T-cell (primary cell): ENCODE results near the gene C1orf105. TPM values are rescaled to one million over a fixed set of nuclear protein-coding genes. Genes with fewer than 3 reads are reported as not detected.
A peak's percentile ranks its signal among the peaks of the same experiment; 100 is the strongest.

Experiments used
- ATAC-seq, 4 experiments: fragments of 200-7000 bp in 3 of 4; fragments of 150-1000 bp in 1 of 4; cut with Tn5 transposase; replicated peaks in 1 of 4; 1 replicate in 3 of 4; 2 replicates in 1 of 4; pipeline ENCODE4 v1.10.0; 2021; ENCODE audit warnings: moderate library complexity in 3 of 4, mild to moderate bottlenecking in 2 of 4, moderate number of reproducible peaks in 1 of 4
- CTCF ChIA-PET, 2 donors: fragments of 300-600 bp; sonication (Branson Sonifier 250); formaldehyde crosslinking; loops; one replicate each; lab custom pipeline; 2022; ENCODE audit warnings: antibody characterized with exemption in 2 of 2; lab: Charles Lee
- POLR2A ChIA-PET, 2 donors: fragments of 300-600 bp; sonication (Branson Sonifier 250); formaldehyde crosslinking; loops; one replicate each; lab custom pipeline; 2022; ENCODE audit warnings: antibody characterized with exemption in 2 of 2; lab: Charles Lee
- DNase-seq, 35 experiments: peaks; one replicate each; pipeline versions ENCODE4 v3.0.0 to v3.0.0-alpha.2; 2013 to 2023
- H3K27ac ChIP-seq: one replicate; pipeline ENCODE4 v1.5.1; 2013; ENCODE audit warnings: low read length
- H3K27me3 ChIP-seq, 2 experiments: replicated peaks in 1 of 2; 1 replicate in 1 of 2; 2 replicates in 1 of 2; pipeline versions ENCODE4 v1.6.1 to v1.7.0; 2013; ENCODE audit warnings: low read length in 1 of 2, mixed read lengths in 1 of 2; ENCODE audit not compliant: control insufficient read depth in 2 of 2, insufficient read depth in 2 of 2; ENCODE audit errors: extremely low read depth in 1 of 2
- H3K36me3 ChIP-seq, 2 donors: 1 replicate in 1 of 2; 2 replicates in 1 of 2; pipeline versions ENCODE4 v1.6.1 to v1.7.0; 2013; ENCODE audit warnings: low read length in 1 of 2; ENCODE audit not compliant: control insufficient read depth in 2 of 2, insufficient read depth in 1 of 2; ENCODE audit errors: extremely low read depth in 1 of 2
- H3K4me1 ChIP-seq, 2 experiments: 1 replicate in 1 of 2; 2 replicates in 1 of 2; pipeline versions ENCODE4 v1.6.1 to v1.7.0; 2013; ENCODE audit warnings: low read length in 2 of 2, mixed read lengths in 1 of 2; ENCODE audit not compliant: insufficient read depth in 2 of 2, control insufficient read depth in 1 of 2; ENCODE audit errors: extremely low read depth in 1 of 2
- H3K4me3 ChIP-seq, 2 donors: 1 replicate in 1 of 2; 2 replicates in 1 of 2; pipeline versions ENCODE4 v1.5.1 to v1.7.0; 2013; ENCODE audit warnings: mild to moderate bottlenecking in 2 of 2, low read length in 1 of 2, moderate library complexity in 1 of 2; ENCODE audit not compliant: control insufficient read depth in 1 of 2; ENCODE audit errors: extremely low read depth in 1 of 2
- H3K9me3 ChIP-seq: 2 replicates; pipeline ENCODE4 v1.7.0; 2013
- H3K27ac Mint-ChIP-seq, 2 donors: one replicate each; pipeline ENCODE4 v1.8.0; 2020 to 2021; ENCODE audit warnings: mild to moderate bottlenecking in 2 of 2, mixed read lengths in 2 of 2
- H3K27me3 Mint-ChIP-seq, 2 donors: one replicate each; pipeline ENCODE4 v1.8.0; 2021 to 2022; ENCODE audit warnings: mixed read lengths in 2 of 2
- H3K36me3 Mint-ChIP-seq: one replicate; pipeline ENCODE4 v1.8.0; 2021; ENCODE audit warnings: mixed read lengths
- H3K4me1 Mint-ChIP-seq, 3 donors: one replicate each; pipeline ENCODE4 v1.8.0; 2020 to 2022; ENCODE audit warnings: mixed read lengths in 3 of 3, mild to moderate bottlenecking in 1 of 3
- H3K4me3 Mint-ChIP-seq, 3 donors: one replicate each; pipeline ENCODE4 v1.8.0; 2020 to 2022; ENCODE audit warnings: mild to moderate bottlenecking in 3 of 3, mixed read lengths in 3 of 3, moderate library complexity in 3 of 3
- H3K9me3 Mint-ChIP-seq, 3 donors: one replicate each; pipeline ENCODE4 v1.8.0; 2020 to 2022; ENCODE audit warnings: mixed read lengths in 3 of 3
- WGBS: methylation state at CpG from one replicate; pipeline ENCODE4 v1.1.5; 2013; ENCODE audit warnings: missing lambda C conversion rate; ENCODE audit not compliant: insufficient coverage; 5-methylcytosine and 5-hydroxymethylcytosine counted together
- total RNA-seq, 35 experiments: library from RNA in 6 of 35; stranded (reverse) in 6 of 35; fragments of 120-200 nt in 1 of 35; gene quantifications; one replicate each; pipeline versions ENCODE4 v1.2.1 to v1.2.4 and lab custom pipeline; 2013 to 2026

Gene C1orf105
- total RNA-seq, 5 donors from 2014 or later (not counting 1 experiment from before 2014, with no cell fraction given), result not detected

DNA sequence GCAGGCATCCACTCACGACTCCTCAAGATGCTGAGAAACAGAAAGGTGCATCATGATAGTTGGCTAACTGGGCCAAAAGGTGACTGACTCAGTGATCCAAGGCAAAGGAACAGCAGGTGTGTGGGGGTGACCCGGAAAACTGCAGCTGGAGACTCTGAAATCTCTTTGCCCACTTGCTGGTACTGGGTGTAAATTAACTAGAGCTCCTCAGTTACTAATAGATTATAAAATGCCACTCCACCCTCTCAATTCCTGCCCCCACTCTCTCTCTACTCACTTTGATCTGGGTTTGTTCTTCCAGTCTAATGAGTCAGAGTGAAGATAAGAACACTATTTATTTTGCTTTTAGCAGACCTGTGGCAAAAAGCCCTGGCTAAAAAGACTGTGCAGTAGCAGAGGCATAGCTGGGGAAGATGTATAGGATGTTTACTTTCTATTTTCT, 30.5 kb downstream of the C1orf105 start:
- H3K27ac Mint-ChIP-seq, result peak overlapping the region in 1 of 2 donors; percentile 3
- no peak overlapping the region for H3K4me3 ChIP-seq

GRCh38 chr1:172452536-172453152, 32.2 kb downstream of the C1orf105 start:
- Histone ChIP-seq H3K27me3 (peaks cover 0 to 5% of the 10 kb centered on the region in 2 experiments), H3K36me3 (no peaks in the 10 kb centered on the region), H3K27ac (no peak overlapping the region), H3K4me3 (no peak overlapping the region), H3K9me3 (no peaks in the 10 kb centered on the region), H3K4me1 (peaks cover 10 to 11% of the 10 kb centered on the region in 2 experiments)
- CTCF ChIA-PET, result interaction anchor here in 1 of 2 donors (1.5 kb wide), 1 partner anchor 80 kb away, joined by 3 read pairs; the partner anchor contains the start of gene SUCO
- DNase-seq (no peak), ATAC-seq (no peak)
- no peak overlapping the region for H3K4me3 Mint-ChIP-seq
- H3K36me3 Mint-ChIP-seq, result no peaks in the 10 kb centered on the region
- POLR2A ChIA-PET, result no interaction called here
- H3K9me3 Mint-ChIP-seq, result no peaks in the 10 kb centered on the region
- no peak overlapping the region for H3K27ac Mint-ChIP-seq
- 91% methylated on average over 4 of the region's 7 CpGs for WGBS
- H3K27me3 Mint-ChIP-seq, result peaks cover 2 to 6% of the 10 kb centered on the region in 2 donors
- peaks cover 18 to 23% (median 21%) of the 10 kb centered on the region in 3 donors for H3K4me1 Mint-ChIP-seq

More for the DNA sequence above, 30.5 kb downstream of the C1orf105 start:
- no peaks in the 10 kb centered on the region for H3K9me3 Mint-ChIP-seq
- ChIA-PET POLR2A (interaction anchor here in 1 of 2 donors (0.9 kb wide), 1 partner anchor 81 kb away, joined by 3 read pairs; no protein-coding TSS in a partner anchor), CTCF (interaction anchor here (0.6 to 1.8 kb wide), 12 partner anchors 9 to 465 kb away, joined by 3 to 10 read pairs (median 3); no protein-coding TSS in a partner anchor)
- no peak for DNase-seq
- H3K36me3 ChIP-seq, result no peaks in the 10 kb centered on the region
- no peak overlapping the region for H3K27ac ChIP-seq
- peaks cover 18 to 23% (median 21%) of the 10 kb centered on the region in 3 donors for H3K4me1 Mint-ChIP-seq
- H3K27me3 ChIP-seq, result peaks cover 0 to under 1% of the 10 kb centered on the region in 2 experiments
- H3K27me3 Mint-ChIP-seq, result no peaks in the 10 kb centered on the region
- peaks cover 10 to 11% of the 10 kb centered on the region in 2 experiments for H3K4me1 ChIP-seq
- no peaks in the 10 kb centered on the region for H3K9me3 ChIP-seq
- ATAC-seq, result peak in 3 of 4 experiments; percentile 39 to 66 (median 39)
- H3K36me3 Mint-ChIP-seq, result no peaks in the 10 kb centered on the region
- H3K4me3 Mint-ChIP-seq, result peak overlapping the region in 1 of 3 donors; percentile 1
- 80% methylated on average over 1 of the region's 2 CpGs for WGBS

DNA sequence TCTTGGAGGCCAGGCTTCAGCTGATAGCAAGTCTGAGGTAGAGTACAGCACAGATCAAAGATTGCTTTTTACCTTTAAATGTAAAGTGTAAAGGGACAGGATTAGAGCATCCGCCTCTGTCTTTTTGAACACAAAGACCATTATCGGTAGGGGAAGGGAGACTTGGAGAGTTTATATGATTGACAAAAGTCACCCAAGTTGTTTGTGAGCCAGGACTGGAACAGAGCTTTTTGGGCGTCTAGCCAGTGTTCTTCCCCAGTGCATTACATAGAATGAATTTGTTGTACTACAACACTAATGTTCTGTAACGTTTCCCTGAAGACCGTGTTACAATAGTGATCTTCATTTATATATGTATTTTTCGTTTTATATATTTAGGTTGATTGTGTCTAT, 32.7 kb downstream of the C1orf105 start:
- POLR2A ChIA-PET, result no interaction called here
- H3K36me3 ChIP-seq, result no peaks in the 10 kb centered on the region
- H3K27ac Mint-ChIP-seq, result no peak overlapping the region
- peaks cover 2 to 8% of the 10 kb centered on the region in 2 donors for H3K27me3 Mint-ChIP-seq
- no peaks in the 10 kb centered on the region for H3K9me3 Mint-ChIP-seq
- WGBS, result 100% methylated on average over 2 of the region's 6 CpGs
- no peaks in the 10 kb centered on the region for H3K36me3 Mint-ChIP-seq
- H3K4me3 Mint-ChIP-seq, result no peak overlapping the region
- no peak overlapping the region for H3K4me3 ChIP-seq
- ATAC-seq (no peak), DNase-seq (no peak)
- H3K9me3 ChIP-seq, result no peaks in the 10 kb centered on the region
- H3K27me3 ChIP-seq, result peaks cover 0 to 5% of the 10 kb centered on the region in 2 experiments
- peaks cover 10 to 11% of the 10 kb centered on the region in 2 experiments for H3K4me1 ChIP-seq
- H3K27ac ChIP-seq, result no peak overlapping the region
- H3K4me1 Mint-ChIP-seq, result peaks cover 18 to 23% (median 21%) of the 10 kb centered on the region in 3 donors
- CTCF ChIA-PET, result interaction anchor here in 1 of 2 donors (1.5 kb wide), 1 partner anchor 80 kb away, joined by 3 read pairs; the partner anchor contains the start of gene SUCO

DNA sequence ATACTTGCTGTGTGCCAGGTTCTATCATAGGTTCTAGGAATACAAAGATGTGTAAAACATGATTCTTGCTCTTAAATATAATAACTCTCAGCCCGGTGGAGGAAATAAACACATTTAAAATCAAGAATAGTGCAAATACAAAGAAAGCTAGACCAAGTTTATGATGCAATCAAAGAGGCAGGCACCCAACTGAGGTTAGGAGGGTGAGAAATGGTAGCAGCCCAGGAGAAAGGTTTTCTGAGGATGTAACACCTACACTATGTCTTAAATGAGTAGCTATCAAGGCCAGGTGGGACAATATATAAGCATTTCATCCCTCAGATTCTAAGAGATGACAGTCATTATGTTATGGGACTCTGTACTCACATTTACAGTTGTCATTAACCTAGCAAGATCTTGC, 33.1 kb downstream of the C1orf105 start:
- no peak for ATAC-seq
- Mint-ChIP-seq H3K36me3 (no peaks in the 10 kb centered on the region), H3K4me1 (peaks cover 18 to 23% (median 21%) of the 10 kb centered on the region in 3 donors), H3K4me3 (no peak overlapping the region), H3K27me3 (peaks cover 2 to 8% of the 10 kb centered on the region in 2 donors), H3K27ac (no peak overlapping the region), H3K9me3 (no peaks in the 10 kb centered on the region)
- Histone ChIP-seq H3K27ac (no peak overlapping the region), H3K9me3 (no peaks in the 10 kb centered on the region), H3K27me3 (peaks cover 0 to 5% of the 10 kb centered on the region in 2 experiments), H3K36me3 (no peaks in the 10 kb centered on the region), H3K4me1 (peaks cover 10 to 11% of the 10 kb centered on the region in 2 experiments), H3K4me3 (no peak overlapping the region)
- ChIA-PET POLR2A (no interaction called here), CTCF (interaction anchor here (0.5 to 1.5 kb wide), 4 partner anchors 9 to 966 kb away, joined by 3 to 4 read pairs (median 3); partner anchors contain the start of gene SUCO (in 1 of the 2))
- no peak for DNase-seq
- WGBS, result no CpG with 5 or more reads among the region's 1 CpG

DNA sequence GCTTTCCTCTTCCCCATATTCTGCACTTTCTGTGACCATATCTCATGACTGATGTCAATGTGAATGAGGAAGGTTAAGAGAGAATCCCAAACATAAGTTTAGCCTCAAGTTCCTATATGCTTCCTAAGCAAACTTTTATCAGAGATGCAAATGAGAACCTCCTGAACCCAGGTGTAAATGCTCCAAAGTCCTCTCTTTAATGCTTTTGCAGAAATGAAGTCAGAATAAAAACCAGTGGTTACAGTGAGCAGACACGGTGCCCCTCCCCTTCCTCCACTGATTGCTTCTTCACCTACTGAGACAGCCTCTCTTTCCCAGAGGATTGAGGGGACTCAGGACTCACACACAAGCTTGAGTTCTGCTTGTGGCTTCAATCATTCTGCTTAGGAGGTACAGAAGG, 35.0 kb downstream of the C1orf105 start:
- peaks cover 0 to 5% of the 10 kb centered on the region in 2 experiments for H3K27me3 ChIP-seq
- no peaks in the 10 kb centered on the region for H3K9me3 Mint-ChIP-seq
- H3K9me3 ChIP-seq, result no peaks in the 10 kb centered on the region
- peaks cover 1 to 6% of the 10 kb centered on the region in 2 experiments for H3K4me1 ChIP-seq
- POLR2A ChIA-PET, result no interaction called here
- ATAC-seq (no peak), DNase-seq (no peak)
- peaks cover 3 to 9% (median 9%) of the 10 kb centered on the region in 3 donors for H3K4me1 Mint-ChIP-seq
- no peaks in the 10 kb centered on the region for H3K36me3 Mint-ChIP-seq
- no peak overlapping the region for H3K27ac Mint-ChIP-seq
- CTCF ChIA-PET, result no interaction called here
- peaks cover 2 to 8% of the 10 kb centered on the region in 2 donors for H3K27me3 Mint-ChIP-seq
- no peak overlapping the region for H3K4me3 Mint-ChIP-seq
- no peaks in the 10 kb centered on the region for H3K36me3 ChIP-seq
- 83% methylated on average over 1 of the region's 1 CpG for WGBS
- no peak overlapping the region for H3K4me3 ChIP-seq
- no peak overlapping the region for H3K27ac ChIP-seq

GRCh38 chr1:172456344-172456769, 35.9 kb downstream of the C1orf105 start:
- Mint-ChIP-seq H3K4me3 (no peak overlapping the region), H3K27me3 (peaks cover 2 to 8% of the 10 kb centered on the region in 2 donors), H3K4me1 (peaks cover 0 to under 1% (median under 1%) of the 10 kb centered on the region in 3 donors), H3K27ac (no peak overlapping the region), H3K36me3 (no peaks in the 10 kb centered on the region), H3K9me3 (no peaks in the 10 kb centered on the region)
- no peak overlapping the region for H3K4me3 ChIP-seq
- H3K27ac ChIP-seq, result no peak overlapping the region
- no peaks in the 10 kb centered on the region for H3K36me3 ChIP-seq
- ChIA-PET CTCF (no interaction called here), POLR2A (no interaction called here)
- peaks cover 0 to 5% of the 10 kb centered on the region in 2 experiments for H3K27me3 ChIP-seq
- ATAC-seq (no peak), DNase-seq (no peak)
- WGBS, result 85% methylated on average over 3 of the region's 5 CpGs
- H3K4me1 ChIP-seq, result no peaks in the 10 kb centered on the region
- no peaks in the 10 kb centered on the region for H3K9me3 ChIP-seq
